Measurements from ENCODE around the gene PLD3.

Gene PLD3

GRCh38 chr19:40416918-40417642, 68.6 kb downstream of the PLD3 start:
- DNase-seq: no peak

GRCh38 chr19:40417643-40417981, 69.1 kb downstream of the PLD3 start:
- no peak for DNase-seq

- no peak for DNase-seq
These were observed 69.5 kb downstream of the PLD3 start for GRCh38 chr19:40418040-40418439.

- DNase-seq: no peak
These were observed 70.6 kb downstream of the PLD3 start for GRCh38 chr19:40419066-40419612.

- no peak for DNase-seq
These were observed 71.3 kb downstream of the PLD3 start for GRCh38 chr19:40419780-40420179.

- no peak for DNase-seq
These were observed 71.9 kb downstream of the PLD3 start for GRCh38 chr19:40420451-40420765.

- DNase-seq: peak; percentile 61
These were observed 72.6 kb downstream of the PLD3 start for GRCh38 chr19:40420766-40421765.

- no peak for DNase-seq
These were observed 73.7 kb downstream of the PLD3 start for GRCh38 chr19:40421993-40422747.

GRCh38 chr19:40422748-40423566, 74.5 kb downstream of the PLD3 start:
- DNase-seq: no peak

GRCh38 chr19:40423938-40424337, 75.4 kb downstream of the PLD3 start:
- no peak for DNase-seq

GRCh38 chr19:40424637-40425449, 76.3 kb downstream of the PLD3 start:
- DNase-seq: no peak

- peak; percentile 100 for DNase-seq
These were observed 77.2 kb downstream of the PLD3 start, which contains the start of gene SERTAD1 for GRCh38 chr19:40425450-40426287. Gene SERTAD1, minus strand, starts transcription at chr19:40425992. Its CDS starts 2,446 bp downstream, at chr19:40423546.
